IPS DF 4.7 (cell line): ENCODE data around the gene DEXI.

ENCODE experiments used
- DNase-seq: peaks from one replicate; pipeline ENCODE4 v3.0.0-alpha.2; 2013; ENCODE audit warnings: low spot score; ENCODE audit errors: extremely low read depth

The DEXI gene

DNA sequence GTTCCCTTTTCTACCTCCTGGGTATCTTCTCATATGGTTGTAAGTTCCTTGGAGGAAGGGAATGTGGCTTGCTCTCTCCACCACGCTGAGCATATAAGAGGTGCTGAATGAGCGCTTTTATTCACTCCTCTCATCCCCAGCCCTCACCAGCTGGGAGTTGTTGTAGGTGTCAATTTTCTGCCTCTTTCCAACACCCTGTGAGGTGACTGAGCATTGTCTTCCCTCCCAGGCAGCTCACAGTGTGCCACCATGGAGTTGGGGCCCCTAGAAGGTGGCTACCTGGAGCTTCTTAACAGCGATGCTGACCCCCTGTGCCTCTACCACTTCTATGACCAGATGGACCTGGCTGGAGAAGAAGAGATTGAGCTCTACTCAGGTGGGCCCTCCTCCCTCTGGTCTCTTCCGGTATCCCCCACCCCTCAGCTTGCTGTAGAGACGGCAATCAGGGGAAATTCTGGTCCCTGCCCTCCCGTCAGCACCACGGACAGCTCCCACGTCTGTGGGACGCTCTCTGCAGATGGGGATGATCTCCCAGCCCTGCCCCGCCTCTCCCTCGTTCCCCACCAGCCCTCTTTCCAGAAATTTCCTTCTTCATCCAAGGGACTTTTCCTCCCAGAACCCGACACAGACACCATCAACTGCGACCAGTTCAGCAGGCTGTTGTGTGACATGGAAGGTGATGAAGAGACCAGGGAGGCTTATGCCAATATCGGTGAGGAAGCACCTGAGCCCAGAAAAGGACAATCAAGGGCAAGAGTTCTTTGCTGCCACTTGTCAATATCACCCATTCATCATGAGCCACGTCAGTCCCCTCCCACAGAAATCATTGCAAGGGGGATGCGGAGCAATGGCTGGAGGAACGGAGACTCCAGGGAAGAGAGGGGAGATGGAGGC lies 47.0 kb downstream of the DEXI start:
- DNase-seq: peak; percentile 41

DNA sequence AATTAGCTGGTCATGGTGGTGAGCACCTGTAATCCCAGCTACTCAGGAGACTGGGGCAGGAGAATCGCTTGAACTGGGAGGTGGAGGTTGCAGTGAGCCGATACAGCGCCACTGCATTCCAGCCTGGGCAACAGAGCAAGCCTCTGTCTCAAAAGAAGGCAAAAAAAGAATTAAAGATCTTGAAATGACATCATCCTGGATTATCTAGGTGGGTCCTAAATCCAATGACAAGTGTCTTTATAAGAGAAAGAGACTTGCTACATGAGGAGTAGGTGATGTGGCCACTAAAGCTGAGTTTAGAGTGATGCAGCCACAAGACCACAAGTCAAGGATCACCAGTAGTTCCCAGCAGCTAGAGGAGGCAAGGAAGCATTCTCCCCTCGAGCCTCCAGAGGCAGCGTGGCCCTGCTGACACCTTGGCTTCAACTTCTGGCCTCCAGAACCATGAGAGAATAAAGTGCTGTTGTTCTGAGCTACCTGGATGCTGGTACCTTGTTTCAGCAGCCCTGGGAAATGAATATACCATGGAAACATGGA lies 49.4 kb downstream of the DEXI start:
- DNase-seq: no peak

- DNase-seq: no peak
These were observed 52.4 kb downstream of the DEXI start for GRCh38 chr16:10889855-10890254.

DNA sequence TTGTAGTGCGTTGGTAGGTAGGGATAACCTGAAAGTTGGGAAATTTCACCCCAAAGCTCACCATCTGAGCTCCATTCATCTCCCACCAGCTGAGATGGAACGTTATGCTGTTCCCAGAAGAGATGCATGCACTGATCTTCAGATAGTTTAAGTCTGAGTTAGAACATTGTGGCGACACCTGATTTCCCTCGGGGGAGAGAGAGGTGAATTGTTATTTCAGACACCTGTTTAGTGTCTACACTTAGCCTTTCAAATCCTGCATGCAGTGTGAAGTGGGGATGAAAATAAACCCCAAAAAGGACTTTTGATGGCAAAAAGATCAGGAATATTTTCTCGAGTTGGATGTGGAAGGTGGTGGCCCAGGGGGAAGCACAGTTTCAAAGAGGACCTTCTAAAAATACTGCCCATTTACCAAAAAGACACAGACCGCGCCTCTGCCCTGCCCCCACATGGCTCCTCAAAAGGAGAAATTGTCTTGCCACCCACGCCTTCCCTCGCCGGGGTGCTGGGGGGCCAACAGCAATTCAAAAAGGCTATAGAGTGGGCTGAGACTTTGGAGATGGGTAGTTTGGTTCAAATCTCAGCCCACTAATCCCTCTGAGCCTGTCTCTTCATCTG lies 53.8 kb downstream of the DEXI start:
- DNase-seq: no peak

GRCh38 chr16:10885246-10885645 lies 57.0 kb downstream of the DEXI start:
- DNase-seq: no peak

DNA sequence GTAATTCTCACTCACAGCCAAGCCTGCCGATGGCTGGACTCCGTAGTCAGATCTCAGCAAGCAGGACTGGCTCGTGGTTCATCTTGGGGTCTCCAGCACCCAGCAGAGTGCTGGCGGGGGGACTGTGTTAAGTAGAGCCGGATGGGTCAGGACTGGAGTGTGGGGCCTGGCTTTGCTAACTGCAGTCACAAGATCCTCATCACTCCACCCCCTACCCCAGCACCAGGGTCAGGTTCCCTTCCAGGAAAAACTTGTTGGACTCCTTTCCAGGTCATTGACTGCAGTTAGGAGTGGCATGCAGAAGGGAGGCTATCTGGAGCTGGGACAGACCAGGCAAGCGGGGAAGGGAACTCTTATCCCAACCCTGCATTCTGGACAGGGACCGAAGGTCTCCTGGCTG lies 59.3 kb downstream of the DEXI start:
- DNase-seq: no peak

DNA sequence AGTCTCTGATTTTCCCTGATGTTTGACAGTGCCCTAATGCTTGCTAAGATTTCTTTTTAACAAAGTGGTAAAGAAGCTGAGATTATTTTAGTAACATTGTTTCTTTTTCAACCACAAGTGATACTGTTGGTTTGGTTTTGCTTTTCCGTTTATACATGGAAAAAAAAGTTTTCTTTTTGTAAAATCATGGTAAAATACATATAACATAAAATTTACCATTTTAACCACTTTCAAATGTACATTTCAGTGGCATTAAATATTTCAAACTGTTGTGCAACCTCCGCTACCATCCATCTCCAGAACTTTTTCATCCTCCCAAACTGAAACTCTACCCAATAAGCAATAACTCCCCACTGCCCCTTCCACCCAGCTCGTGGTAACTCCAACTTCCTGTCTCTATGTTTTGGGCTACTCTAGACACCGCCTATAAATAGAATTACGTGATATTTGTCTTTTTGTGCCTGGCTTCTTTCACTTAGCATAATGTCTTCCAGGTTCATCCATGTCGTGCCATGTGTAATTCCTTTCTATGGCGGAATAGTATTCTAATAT lies 60.7 kb downstream of the DEXI start:
- DNase-seq: no peak

- no peak for DNase-seq
These were observed 61.4 kb downstream of the DEXI start for GRCh38 chr16:10880594-10881452.

DNA sequence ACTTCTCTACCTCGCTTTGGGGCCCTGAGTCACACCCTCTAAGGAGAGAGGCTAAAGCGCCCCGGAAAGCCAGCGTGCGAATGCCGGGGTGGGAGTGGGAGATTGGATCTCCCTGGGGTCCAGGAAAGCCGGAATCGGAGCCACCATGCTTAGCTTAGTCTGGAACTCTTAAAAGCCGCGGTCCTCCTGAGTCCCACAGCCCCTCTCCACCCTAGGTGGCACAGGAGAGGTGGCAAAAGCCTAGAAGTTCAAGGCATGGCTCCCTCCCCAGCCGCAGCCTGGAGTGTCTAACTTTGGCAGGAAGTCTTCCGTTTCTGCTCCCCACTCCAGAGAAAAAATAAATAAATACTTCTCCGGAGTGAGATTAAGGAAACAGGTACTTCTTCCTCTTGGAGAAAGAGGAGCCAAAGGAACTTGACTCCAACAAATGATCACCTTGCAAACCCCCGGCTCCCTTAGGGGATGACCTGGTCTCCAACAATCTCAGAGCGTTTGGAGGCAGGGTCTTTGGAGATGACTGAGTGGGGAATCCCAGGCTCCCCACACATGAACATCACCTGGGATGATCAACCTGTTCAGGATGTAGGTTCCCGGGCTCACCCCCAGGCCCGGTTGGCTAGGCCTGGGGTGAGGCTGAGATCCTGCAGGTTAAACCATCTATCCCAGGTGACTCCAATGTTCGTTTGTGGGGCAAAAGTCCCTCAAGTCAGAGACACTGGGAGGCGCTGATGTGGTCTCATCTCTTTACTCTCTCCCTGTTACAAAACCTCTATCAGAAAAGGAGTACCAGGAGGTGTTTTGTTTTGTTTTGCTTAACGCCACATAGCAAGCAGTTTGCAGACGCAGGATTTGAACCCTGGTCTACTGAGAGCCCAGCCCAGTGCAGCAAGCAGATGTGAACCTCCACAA lies 62.3 kb downstream of the DEXI start:
- no peak for DNase-seq
